ENCODE measurements around the gene SNX15.
A peak's percentile ranks its signal among the peaks of the same experiment; 100 is the strongest.
"Not testable (repeated sequence)": the region's sequence is repeated elsewhere in the genome, so short reads cannot be mapped to it uniquely, and the experiment has no call there.

SNX15 gene

GRCh38 chr11:65014726-65015227, 12.5 kb upstream of the SNX15 start:
- DNase-seq (ENCODE audit: low read depth in 2 of 2): peak in 1 of 2 donors; percentile 13

- DNase-seq (ENCODE audit: low read depth in 2 of 2): no peak
Observed at GRCh38 chr11:65016705-65017104, 10.5 kb upstream of the SNX15 start.

- DNase-seq (ENCODE audit: low read depth in 2 of 2): no peak
Observed at GRCh38 chr11:65017937-65018336, 9.3 kb upstream of the SNX15 start.

- no peak for DNase-seq (ENCODE audit: low read depth in 2 of 2)
Observed at GRCh38 chr11:65019824-65020223, 7.4 kb upstream of the SNX15 start.

- DNase-seq (ENCODE audit: low read depth in 2 of 2): no peak
Observed at GRCh38 chr11:65021003-65021402, 6.2 kb upstream of the SNX15 start.

GRCh38 chr11:65021509-65021908, 5.7 kb upstream of the SNX15 start:
- DNase-seq (ENCODE audit: low read depth in 2 of 2): no peak

GRCh38 chr11:65023502-65023901, 3.7 kb upstream of the SNX15 start:
- not testable (repeated sequence) for DNase-seq (ENCODE audit: low read depth in 2 of 2)

GRCh38 chr11:65026810-65027209, 429 bp upstream of the SNX15 start:
- no peak for DNase-seq (ENCODE audit: low read depth in 2 of 2)

- DNase-seq (ENCODE audit: low read depth in 2 of 2): no peak
Observed at GRCh38 chr11:65032216-65032615, 5.0 kb downstream of the SNX15 start.

- no peak for DNase-seq (ENCODE audit: low read depth in 2 of 2)
Observed at GRCh38 chr11:65034423-65034822, 7.2 kb downstream of the SNX15 start.

- DNase-seq (ENCODE audit: low read depth in 2 of 2): no peak
Observed at GRCh38 chr11:65035579-65035978, 8.3 kb downstream of the SNX15 start.

- DNase-seq (ENCODE audit: low read depth in 2 of 2): no peak
Observed at GRCh38 chr11:65036931-65037330, 9.7 kb downstream of the SNX15 start.

GRCh38 chr11:65040520-65040846, 13.2 kb downstream of the SNX15 start:
- DNase-seq (ENCODE audit: low read depth in 2 of 2): no peak

- peak; percentile 76 to 79 for DNase-seq (ENCODE audit: low read depth in 2 of 2)
Observed at GRCh38 chr11:65040847-65041622, 13.8 kb downstream of the SNX15 start, which contains the start of gene SAC3D1. Gene SAC3D1 (plus strand): TSS chr11:65041210. CDS start chr11:65041293, 83 bp downstream.

GRCh38 chr11:65042891-65043290, 15.7 kb downstream of the SNX15 start:
- no peak for DNase-seq (ENCODE audit: low read depth in 2 of 2)

- DNase-seq (ENCODE audit: low read depth in 2 of 2): no peak
Observed at GRCh38 chr11:65043881-65044501, 16.8 kb downstream of the SNX15 start.

GRCh38 chr11:65045061-65045460, 17.8 kb downstream of the SNX15 start:
- no peak for DNase-seq (ENCODE audit: low read depth in 2 of 2)

GRCh38 chr11:65045728-65046127, 18.5 kb downstream of the SNX15 start:
- DNase-seq (ENCODE audit: low read depth in 2 of 2): no peak

- no peak for DNase-seq (ENCODE audit: low read depth in 2 of 2)
Observed at GRCh38 chr11:65047581-65048422, 20.6 kb downstream of the SNX15 start.

- no peak for DNase-seq (ENCODE audit: low read depth in 2 of 2)
Observed at GRCh38 chr11:65051398-65051858, 24.2 kb downstream of the SNX15 start.

GRCh38 chr11:65053827-65054508, 26.7 kb downstream of the SNX15 start:
- DNase-seq (ENCODE audit: low read depth in 2 of 2): no peak

- no peak for DNase-seq (ENCODE audit: low read depth in 2 of 2)
Observed at GRCh38 chr11:65055538-65055937, 28.3 kb downstream of the SNX15 start.

All from activated CD4-positive, alpha-beta T cell treated with anti-CD3 and anti-CD28 coated beads for 24 hours (primary cell).